Measurements from ENCODE around the gene EXOSC7. TPM values are rescaled to one million over a fixed set of nuclear protein-coding genes. Genes with fewer than 3 reads are reported as not detected.
"Not testable (repeated sequence)": the region's sequence is repeated elsewhere in the genome, so short reads cannot be mapped to it uniquely, and the experiment has no call there.

EXOSC7 gene
- total and polyA plus RNA-seq, 9 donors: 39.5 to 51.4 (median 43.3) TPM

- peaks cover 5% of the 10 kb centered on the region for H3K27me3 ChIP-seq (ENCODE audit: control insufficient read depth, insufficient read depth, low read length)
- no peaks in the 10 kb centered on the region for H3K36me3 ChIP-seq (ENCODE audit: control insufficient read depth, insufficient read depth, low read length)
- H3K4me1 ChIP-seq (ENCODE audit: control insufficient read depth, insufficient read depth, low read length): no peaks in the 10 kb centered on the region
- WGBS (ENCODE audit: insufficient coverage): 79% methylated on average over 4 of the region's 4 CpGs
- DNase-seq: no peak
- H3K27ac ChIP-seq (ENCODE audit: low read length): no peak overlapping the region
- H3K4me3 ChIP-seq (ENCODE audit: low read length): no peak overlapping the region
- H3K9me3 ChIP-seq (replicated peaks; ENCODE audit: control insufficient read depth, low read depth, low read length): no peaks in the 10 kb centered on the region
Observed at GRCh38 chr3:45048244-45048643, 72.2 kb downstream of the EXOSC7 start.

DNA sequence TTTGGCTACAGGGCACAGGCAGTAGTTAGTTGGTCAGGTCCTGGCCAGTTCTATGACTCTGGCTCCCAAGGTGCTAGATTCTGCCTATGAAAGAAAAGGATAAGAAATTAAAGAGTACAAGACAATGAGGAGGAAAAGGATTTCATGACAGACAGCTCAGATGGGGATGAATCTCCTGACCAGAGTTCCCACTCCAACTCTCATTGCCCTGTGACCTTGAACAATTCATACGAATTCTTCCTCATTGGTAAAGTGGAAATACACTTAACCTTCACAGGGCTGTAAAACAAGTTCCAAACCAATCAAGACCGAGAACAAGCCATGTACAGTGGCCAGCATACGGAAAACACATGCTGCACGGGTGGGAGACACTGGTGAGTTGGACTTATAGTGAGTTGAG lies 73.8 kb downstream of the EXOSC7 start:
- no peak overlapping the region for H3K27ac ChIP-seq (ENCODE audit: low read length)
- WGBS (ENCODE audit: insufficient coverage): 80% methylated on average over 2 of the region's 4 CpGs
- no peak overlapping the region for H3K4me3 ChIP-seq (ENCODE audit: low read length)
- H3K36me3 ChIP-seq (ENCODE audit: control insufficient read depth, insufficient read depth, low read length): no peaks in the 10 kb centered on the region
- H3K9me3 ChIP-seq (replicated peaks; ENCODE audit: control insufficient read depth, low read depth, low read length): no peaks in the 10 kb centered on the region
- H3K27me3 ChIP-seq (ENCODE audit: control insufficient read depth, insufficient read depth, low read length): peaks cover 5% of the 10 kb centered on the region
- DNase-seq: no peak
- H3K4me1 ChIP-seq (ENCODE audit: control insufficient read depth, insufficient read depth, low read length): peaks cover 3% of the 10 kb centered on the region

- Histone ChIP-seq H3K27ac (ENCODE audit: low read length) (no peak overlapping the region), H3K9me3 (replicated peaks; ENCODE audit: control insufficient read depth, low read depth, low read length) (no peaks in the 10 kb centered on the region), H3K27me3 (ENCODE audit: control insufficient read depth, insufficient read depth, low read length) (peaks cover 5% of the 10 kb centered on the region), H3K36me3 (ENCODE audit: control insufficient read depth, insufficient read depth, low read length) (no peaks in the 10 kb centered on the region), H3K4me1 (ENCODE audit: control insufficient read depth, insufficient read depth, low read length) (peaks cover 10% of the 10 kb centered on the region), H3K4me3 (ENCODE audit: low read length) (no peak overlapping the region)
- 89% methylated on average over 6 of the region's 6 CpGs for WGBS (ENCODE audit: insufficient coverage)
- no peak for DNase-seq
Observed at GRCh38 chr3:45051685-45052084, 75.6 kb downstream of the EXOSC7 start.

DNA sequence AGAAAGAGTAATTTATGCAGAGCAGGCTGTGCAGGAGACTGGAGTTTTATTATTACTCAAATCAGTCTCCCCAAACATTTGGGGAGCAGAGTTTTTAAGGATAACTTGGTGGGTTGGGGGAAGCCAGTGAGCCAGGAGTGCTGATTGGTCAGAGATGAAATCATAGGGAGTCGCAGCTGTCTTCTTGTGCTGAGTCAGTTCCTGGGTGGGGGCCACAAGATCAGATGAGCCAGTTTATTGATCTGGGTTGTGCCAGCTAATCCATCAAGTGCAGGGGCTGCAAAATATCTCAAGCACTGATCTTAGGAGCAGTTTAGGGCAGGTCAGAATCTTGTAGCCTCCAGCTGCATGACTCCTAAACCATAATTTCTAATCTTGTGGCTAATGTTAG lies 77.8 kb downstream of the EXOSC7 start:
- not testable (repeated sequence) for H3K4me3 ChIP-seq (ENCODE audit: low read length); DNase-seq; H3K36me3 ChIP-seq (ENCODE audit: control insufficient read depth, insufficient read depth, low read length); H3K9me3 ChIP-seq (replicated peaks; ENCODE audit: control insufficient read depth, low read depth, low read length); H3K27ac ChIP-seq (ENCODE audit: low read length); H3K27me3 ChIP-seq (ENCODE audit: control insufficient read depth, insufficient read depth, low read length)
- H3K4me1 ChIP-seq (ENCODE audit: control insufficient read depth, insufficient read depth, low read length): peaks cover 16% of the 10 kb centered on the region
- WGBS (ENCODE audit: insufficient coverage): 40% methylated on average over 1 of the region's 1 CpG

DNA sequence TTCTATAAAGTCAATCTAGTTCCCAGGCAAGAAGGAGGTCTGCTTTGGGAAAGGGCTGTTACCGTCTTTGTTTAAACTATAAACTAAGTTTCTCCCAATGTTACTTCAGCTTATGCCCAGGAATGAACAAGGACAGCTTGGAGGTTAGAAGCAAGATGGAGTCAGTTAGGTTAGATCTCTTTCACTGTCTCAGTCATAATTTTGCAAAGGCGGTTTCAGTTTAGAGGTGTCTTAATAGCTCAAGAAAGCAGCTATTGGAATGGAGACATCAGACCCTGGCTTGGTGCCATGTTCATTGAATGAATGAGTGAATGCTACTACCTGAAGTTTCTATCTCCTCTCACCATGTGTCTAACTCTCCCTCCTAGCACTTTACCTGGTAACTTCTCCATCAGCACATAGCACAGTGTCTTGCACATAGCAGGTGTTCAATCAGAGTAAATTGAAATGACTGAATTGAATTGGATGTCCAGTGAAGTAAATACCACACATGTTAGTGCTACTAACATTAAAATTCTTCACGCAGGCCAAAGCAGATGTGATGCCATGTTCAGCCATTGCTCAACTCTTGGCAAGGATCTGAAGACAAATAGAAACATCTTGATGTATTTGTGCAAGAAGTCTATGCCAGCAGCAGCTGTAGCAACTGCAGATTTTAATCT lies 78.3 kb downstream of the EXOSC7 start:
- no CpG with 5 or more reads among the region's 3 CpGs for WGBS (ENCODE audit: insufficient coverage)
- no peak overlapping the region for H3K4me3 ChIP-seq (ENCODE audit: low read length)
- no peaks in the 10 kb centered on the region for H3K27me3 ChIP-seq (ENCODE audit: control insufficient read depth, insufficient read depth, low read length)
- DNase-seq: no peak
- no peaks in the 10 kb centered on the region for H3K9me3 ChIP-seq (replicated peaks; ENCODE audit: control insufficient read depth, low read depth, low read length)
- no peaks in the 10 kb centered on the region for H3K36me3 ChIP-seq (ENCODE audit: control insufficient read depth, insufficient read depth, low read length)
- peaks cover 16% of the 10 kb centered on the region for H3K4me1 ChIP-seq (ENCODE audit: control insufficient read depth, insufficient read depth, low read length)
- no peak overlapping the region for H3K27ac ChIP-seq (ENCODE audit: low read length)

DNA sequence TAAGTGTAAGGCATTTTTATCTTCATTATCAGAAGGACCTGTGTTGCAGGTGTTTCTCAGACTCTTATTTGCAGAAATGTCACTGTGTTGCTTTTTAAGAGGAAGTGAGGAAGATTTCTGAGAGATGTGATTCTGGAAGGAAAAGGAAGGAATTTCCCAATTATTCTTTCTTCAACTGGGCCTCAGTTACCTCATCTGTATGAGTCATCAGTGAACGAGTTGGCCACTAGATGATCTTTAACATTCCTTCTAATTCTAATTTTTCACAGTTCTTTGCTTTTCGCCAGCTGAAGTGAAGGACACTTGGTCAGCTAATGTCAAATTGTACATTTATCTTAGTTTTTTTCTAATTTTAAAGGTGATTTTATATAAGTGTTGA lies 79.0 kb downstream of the EXOSC7 start:
- WGBS (ENCODE audit: insufficient coverage): no CpG with 5 or more reads among the region's 2 CpGs
- no peaks in the 10 kb centered on the region for H3K9me3 ChIP-seq (replicated peaks; ENCODE audit: control insufficient read depth, low read depth, low read length)
- H3K27ac ChIP-seq (ENCODE audit: low read length): no peak overlapping the region
- DNase-seq: no peak
- H3K4me3 ChIP-seq (ENCODE audit: low read length): no peak overlapping the region
- no peaks in the 10 kb centered on the region for H3K27me3 ChIP-seq (ENCODE audit: control insufficient read depth, insufficient read depth, low read length)
- no peaks in the 10 kb centered on the region for H3K36me3 ChIP-seq (ENCODE audit: control insufficient read depth, insufficient read depth, low read length)
- H3K4me1 ChIP-seq (ENCODE audit: control insufficient read depth, insufficient read depth, low read length): peaks cover 16% of the 10 kb centered on the region

DNA sequence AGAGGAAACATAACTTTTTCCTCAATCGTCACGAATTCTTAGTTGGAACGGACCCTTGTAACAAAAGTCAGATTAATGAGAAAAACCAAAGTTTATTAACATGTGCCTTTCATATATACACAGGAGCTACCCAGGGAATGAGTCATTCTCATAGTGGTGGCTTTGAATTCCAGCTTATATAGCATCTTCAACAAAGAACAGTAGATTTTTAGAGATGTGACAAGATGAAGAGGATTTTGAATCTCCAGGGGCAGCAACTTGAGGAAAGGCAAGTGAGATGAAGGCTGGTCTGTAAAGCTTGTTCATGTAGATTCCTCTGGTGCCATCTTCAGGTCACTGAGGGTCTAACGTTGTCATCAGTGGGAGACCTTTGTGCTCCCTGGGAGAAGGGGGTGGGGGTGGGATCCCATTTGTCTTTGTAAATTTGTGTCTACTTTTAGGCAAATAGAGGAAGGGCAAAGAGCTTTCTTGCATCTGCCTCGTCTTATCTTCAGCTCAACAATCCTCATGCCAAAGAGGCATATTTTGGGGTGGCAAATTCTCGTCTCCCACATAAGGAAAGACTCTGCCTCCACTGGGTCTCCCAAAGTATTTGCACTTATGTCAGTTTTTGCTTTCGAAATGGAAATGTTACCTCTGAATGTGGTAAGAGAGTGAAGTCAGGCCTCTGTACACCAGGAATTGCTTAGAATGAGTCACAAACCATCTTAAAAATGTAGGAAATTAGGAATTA lies 79.5 kb downstream of the EXOSC7 start:
- WGBS (ENCODE audit: insufficient coverage): no CpG with 5 or more reads among the region's 7 CpGs
- DNase-seq: peak; percentile 57
- no peak overlapping the region for H3K27ac ChIP-seq (ENCODE audit: low read length)

DNA sequence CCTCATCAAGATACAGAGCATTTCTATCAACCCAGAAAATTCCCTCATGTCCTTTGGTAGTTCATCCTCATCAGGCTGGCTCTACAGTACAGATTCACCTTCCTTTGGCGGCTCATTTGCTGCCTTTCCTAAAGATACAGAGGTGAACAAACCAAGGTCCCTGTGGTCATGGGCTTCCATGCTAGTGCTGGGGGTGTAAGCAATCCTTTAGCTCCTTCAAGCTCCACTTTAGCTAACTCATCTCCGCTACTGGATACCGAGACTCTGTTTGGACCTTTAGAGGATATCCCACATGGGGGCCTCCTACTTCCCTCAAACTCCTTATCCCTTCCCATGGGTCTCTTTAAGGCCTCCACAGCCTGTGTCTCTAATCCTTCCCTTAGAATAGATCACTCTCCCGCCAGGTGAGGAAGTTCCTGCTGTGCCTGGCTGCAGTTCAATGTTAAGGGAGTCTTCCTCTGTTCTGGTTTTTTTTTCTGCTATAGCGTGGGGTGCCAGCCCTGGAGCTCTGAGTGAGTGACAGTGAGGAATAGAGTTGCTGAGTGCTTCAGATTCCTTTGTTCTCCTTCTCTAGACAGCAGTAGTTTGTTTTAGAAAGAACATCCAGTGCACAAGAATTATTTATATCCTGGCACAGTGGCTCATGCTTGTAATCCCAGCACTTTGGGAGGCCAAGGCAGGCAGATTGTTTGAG lies 80.7 kb downstream of the EXOSC7 start:
- no peak overlapping the region for H3K4me3 ChIP-seq (ENCODE audit: low read length)
- H3K27me3 ChIP-seq (ENCODE audit: control insufficient read depth, insufficient read depth, low read length): no peaks in the 10 kb centered on the region
- H3K36me3 ChIP-seq (ENCODE audit: control insufficient read depth, insufficient read depth, low read length): no peaks in the 10 kb centered on the region
- peak; percentile 45 for DNase-seq
- H3K27ac ChIP-seq (ENCODE audit: low read length): peak overlapping the region; percentile 8
- WGBS (ENCODE audit: insufficient coverage): 54% methylated on average over 2 of the region's 5 CpGs
- peaks cover 16% of the 10 kb centered on the region for H3K4me1 ChIP-seq (ENCODE audit: control insufficient read depth, insufficient read depth, low read length)
- H3K9me3 ChIP-seq (replicated peaks; ENCODE audit: control insufficient read depth, low read depth, low read length): no peaks in the 10 kb centered on the region

More for the DNA sequence above, 79.5 kb downstream of the EXOSC7 start:
- Histone ChIP-seq H3K36me3 (ENCODE audit: control insufficient read depth, insufficient read depth, low read length) (no peaks in the 10 kb centered on the region), H3K4me1 (ENCODE audit: control insufficient read depth, insufficient read depth, low read length) (peaks cover 16% of the 10 kb centered on the region), H3K27me3 (ENCODE audit: control insufficient read depth, insufficient read depth, low read length) (no peaks in the 10 kb centered on the region), H3K9me3 (replicated peaks; ENCODE audit: control insufficient read depth, low read depth, low read length) (no peaks in the 10 kb centered on the region), H3K4me3 (ENCODE audit: low read length) (no peak overlapping the region)

GRCh38 chr3:45057557-45057956 lies 81.5 kb downstream of the EXOSC7 start:
- no peaks in the 10 kb centered on the region for H3K27me3 ChIP-seq (ENCODE audit: control insufficient read depth, insufficient read depth, low read length)
- WGBS (ENCODE audit: insufficient coverage): 88% methylated on average over 1 of the region's 3 CpGs
- no peaks in the 10 kb centered on the region for H3K36me3 ChIP-seq (ENCODE audit: control insufficient read depth, insufficient read depth, low read length)
- no peak for DNase-seq
- H3K27ac ChIP-seq (ENCODE audit: low read length): no peak overlapping the region
- H3K4me3 ChIP-seq (ENCODE audit: low read length): no peak overlapping the region
- peaks cover 16% of the 10 kb centered on the region for H3K4me1 ChIP-seq (ENCODE audit: control insufficient read depth, insufficient read depth, low read length)
- no peaks in the 10 kb centered on the region for H3K9me3 ChIP-seq (replicated peaks; ENCODE audit: control insufficient read depth, low read depth, low read length)

DNA sequence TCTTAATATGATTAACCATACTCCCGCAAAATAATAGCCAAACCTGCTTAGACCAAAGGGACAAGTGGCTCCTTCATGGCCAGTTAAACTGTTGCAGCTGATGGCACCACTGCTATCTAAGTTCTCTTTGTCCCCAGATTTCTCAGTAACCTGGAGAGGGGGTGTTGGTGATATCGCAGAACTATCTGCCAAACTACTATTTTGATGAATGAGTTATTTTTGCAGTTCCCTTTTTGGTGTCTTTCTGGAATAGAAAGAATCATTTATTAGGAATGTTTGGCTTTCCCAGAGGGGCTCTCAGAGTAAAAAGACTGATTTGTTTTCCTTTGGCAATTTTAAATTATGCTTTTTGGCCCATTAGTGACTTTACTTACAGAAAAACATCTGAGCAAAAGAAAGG lies 83.1 kb downstream of the EXOSC7 start:
- H3K27ac ChIP-seq (ENCODE audit: low read length): no peak overlapping the region
- peaks cover 16% of the 10 kb centered on the region for H3K4me1 ChIP-seq (ENCODE audit: control insufficient read depth, insufficient read depth, low read length)
- H3K4me3 ChIP-seq (ENCODE audit: low read length): no peak overlapping the region
- H3K9me3 ChIP-seq (replicated peaks; ENCODE audit: control insufficient read depth, low read depth, low read length): no peaks in the 10 kb centered on the region
- no peak for DNase-seq
- H3K36me3 ChIP-seq (ENCODE audit: control insufficient read depth, insufficient read depth, low read length): no peaks in the 10 kb centered on the region
- no CpG with 5 or more reads among the region's 2 CpGs for WGBS (ENCODE audit: insufficient coverage)
- no peaks in the 10 kb centered on the region for H3K27me3 ChIP-seq (ENCODE audit: control insufficient read depth, insufficient read depth, low read length)
